GM10266 (cell line): ENCODE measurements around the gene MAT1A.

Experiments used
- DNase-seq: peaks from one replicate; pipeline ENCODE4 v3.0.0; 2012; ENCODE audit errors: extremely low spot score
- TF ChIP-seq, protein P1 (sequence below): IDR thresholded peaks from 2 replicates; pipeline ENCODE4 v1.5.1; 2012; ENCODE audit warnings: mild to moderate bottlenecking, low read depth; ENCODE audit not compliant: control insufficient read depth, insufficient read depth; ENCODE audit errors: missing control alignments

Gene MAT1A

DNA sequence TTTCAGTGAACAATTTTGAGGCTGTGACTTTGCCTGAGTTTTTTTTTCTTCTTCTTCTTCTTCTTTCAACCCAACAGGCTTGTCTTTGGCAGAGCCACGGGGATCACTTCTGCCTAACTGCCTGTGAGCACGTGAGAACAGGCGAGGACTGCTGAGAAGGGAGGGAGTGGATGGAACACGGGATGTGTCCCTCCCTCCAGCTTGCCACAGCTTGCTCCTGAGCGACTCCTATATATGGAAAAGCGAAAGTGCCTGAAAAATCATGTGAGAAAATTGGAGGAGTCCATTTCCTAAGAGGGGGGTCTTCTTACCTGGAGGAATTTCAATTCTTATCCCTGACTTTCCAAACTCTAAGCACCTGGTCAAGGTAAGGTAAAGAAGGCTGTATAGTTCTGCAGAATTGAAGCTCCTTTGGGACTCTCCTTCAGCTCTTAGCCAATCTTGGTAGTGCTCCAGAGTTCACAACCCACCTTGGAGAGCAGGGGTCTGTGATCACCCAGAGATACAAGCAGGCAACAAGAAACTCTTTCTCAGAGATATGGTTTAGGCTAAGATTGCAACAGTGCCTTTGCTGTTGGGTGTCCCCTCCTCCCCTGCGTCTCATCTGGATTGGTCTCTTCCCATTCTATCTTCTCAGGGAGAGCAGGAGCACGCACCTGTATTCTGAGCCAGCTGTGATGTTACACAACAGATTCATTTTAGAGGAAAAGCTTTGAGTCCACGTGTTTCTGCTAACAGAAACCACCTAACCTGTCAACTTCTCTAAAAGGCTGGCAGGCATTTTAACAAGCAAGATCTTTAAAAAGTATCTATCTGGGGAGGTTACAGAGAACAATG lies at the start of gene MAT1A:
TSS of gene MAT1A (minus strand) at position 208 of the 837 bp plus-strand sequence. CDS start 235 bp downstream, outside the sequence.
- DNase-seq = no peak
- TF ChIP-seq, protein P1, sequence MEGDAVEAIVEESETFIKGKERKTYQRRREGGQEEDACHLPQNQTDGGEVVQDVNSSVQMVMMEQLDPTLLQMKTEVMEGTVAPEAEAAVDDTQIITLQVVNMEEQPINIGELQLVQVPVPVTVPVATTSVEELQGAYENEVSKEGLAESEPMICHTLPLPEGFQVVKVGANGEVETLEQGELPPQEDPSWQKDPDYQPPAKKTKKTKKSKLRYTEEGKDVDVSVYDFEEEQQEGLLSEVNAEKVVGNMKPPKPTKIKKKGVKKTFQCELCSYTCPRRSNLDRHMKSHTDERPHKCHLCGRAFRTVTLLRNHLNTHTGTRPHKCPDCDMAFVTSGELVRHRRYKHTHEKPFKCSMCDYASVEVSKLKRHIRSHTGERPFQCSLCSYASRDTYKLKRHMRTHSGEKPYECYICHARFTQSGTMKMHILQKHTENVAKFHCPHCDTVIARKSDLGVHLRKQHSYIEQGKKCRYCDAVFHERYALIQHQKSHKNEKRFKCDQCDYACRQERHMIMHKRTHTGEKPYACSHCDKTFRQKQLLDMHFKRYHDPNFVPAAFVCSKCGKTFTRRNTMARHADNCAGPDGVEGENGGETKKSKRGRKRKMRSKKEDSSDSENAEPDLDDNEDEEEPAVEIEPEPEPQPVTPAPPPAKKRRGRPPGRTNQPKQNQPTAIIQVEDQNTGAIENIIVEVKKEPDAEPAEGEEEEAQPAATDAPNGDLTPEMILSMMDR = no peak

DNA sequence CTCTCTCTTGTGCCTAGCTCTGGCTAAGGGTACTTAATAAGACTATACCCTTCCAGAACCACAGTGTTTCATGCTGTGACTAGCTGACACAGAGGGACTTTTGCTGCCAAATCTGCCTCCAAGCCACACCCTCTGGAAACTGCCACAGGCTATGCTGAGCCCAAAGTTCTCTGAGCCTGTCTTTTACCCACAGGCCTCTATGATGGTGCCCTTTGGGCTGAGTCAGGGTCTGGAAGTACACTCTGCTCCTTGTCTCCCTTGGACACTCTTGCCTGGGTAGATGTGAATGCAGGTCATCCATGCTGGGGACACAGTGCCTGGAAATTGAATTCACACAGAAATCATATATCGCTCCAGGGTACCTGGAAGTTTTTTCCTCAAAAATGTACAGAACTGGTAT lies 44.5 kb upstream of the MAT1A start:
- TF ChIP-seq, protein P1 = no peak
- no peak for DNase-seq

DNA sequence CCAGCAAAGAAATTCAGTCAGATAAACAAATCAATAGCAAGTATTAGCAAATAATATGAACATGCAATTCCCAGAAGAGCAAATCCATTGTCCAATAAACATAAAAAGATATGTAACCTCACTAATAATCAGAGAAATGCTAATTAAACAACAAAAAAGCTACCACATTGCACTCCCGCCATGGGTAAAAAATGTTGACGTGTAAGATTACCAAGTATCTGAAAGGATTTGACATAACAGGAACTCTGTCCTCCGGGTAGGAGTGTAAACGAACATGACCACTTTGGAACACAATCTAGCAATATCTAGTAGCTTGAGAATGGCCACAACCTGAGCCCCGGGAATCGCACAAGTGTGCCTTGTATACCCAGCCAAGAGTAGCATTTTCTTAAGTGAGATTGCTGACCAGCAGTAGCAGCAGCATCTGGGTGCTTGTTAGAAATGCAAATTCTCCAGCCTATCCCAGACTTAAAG lies 35.5 kb upstream of the MAT1A start:
- TF ChIP-seq, protein P1 = no peak

DNA sequence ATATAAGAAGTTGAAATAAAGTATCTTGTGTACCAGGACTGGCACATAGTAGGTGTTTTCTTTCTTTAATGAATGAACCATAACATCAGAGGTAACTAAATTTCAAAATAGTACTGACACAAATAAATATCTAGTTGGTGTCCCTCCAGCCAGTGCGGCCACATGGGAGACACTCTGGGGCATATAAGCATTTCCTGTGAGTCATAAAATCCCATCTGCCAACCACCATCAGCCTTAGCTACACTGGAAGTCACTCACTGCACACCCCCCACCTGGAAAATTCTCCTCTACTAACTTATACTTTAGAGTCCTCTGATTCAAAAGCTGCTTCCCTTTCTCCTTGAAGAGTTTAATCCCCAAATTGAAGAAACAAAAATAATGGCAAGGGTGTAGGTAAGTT lies 34.6 kb upstream of the MAT1A start:
- TF ChIP-seq, protein P1 = no peak
- no peak for DNase-seq

More for the DNA sequence above, 35.5 kb upstream of the MAT1A start:
- DNase-seq = no peak

DNA sequence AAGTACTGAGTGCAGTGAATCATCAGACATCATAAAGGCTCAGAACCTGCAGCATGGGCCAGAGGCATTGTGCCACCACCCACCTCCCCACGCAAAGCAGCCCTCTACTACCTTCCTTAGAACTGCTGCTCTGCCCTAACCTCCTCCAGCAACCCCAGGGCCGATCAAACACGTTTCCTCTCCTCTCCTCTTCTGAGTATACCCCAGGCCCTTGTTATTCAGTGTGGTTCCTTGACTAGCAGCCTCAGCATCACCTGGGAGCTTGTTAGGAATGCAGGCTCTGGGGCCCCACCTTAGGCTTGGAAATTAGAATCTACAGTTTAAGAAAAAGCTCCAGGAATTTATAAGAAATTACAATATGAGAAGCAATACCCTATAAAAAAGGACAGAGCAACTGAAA lies 33.9 kb upstream of the MAT1A start:
- DNase-seq = no peak
- TF ChIP-seq, protein P1 = no peak

DNA sequence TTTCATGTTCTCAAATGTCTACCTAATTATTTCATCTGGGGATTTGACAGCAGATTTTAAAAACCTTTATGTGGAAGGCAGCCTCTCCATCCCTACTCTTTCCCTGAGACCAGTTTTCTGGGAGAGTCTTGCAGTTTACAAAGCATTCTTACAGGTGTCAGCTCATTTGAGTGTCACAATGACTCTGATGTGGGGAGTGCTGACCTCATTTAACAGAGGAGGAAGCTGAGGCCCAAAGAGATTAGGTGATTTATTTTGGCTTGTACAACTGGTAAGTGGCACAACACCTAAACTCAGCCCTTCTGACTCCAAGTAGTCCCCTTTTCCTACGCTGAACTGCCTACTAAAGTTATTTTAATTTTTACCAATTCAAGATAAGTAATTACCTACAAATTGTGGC lies 33.3 kb upstream of the MAT1A start:
- TF ChIP-seq, protein P1 = no peak
- no peak for DNase-seq

DNA sequence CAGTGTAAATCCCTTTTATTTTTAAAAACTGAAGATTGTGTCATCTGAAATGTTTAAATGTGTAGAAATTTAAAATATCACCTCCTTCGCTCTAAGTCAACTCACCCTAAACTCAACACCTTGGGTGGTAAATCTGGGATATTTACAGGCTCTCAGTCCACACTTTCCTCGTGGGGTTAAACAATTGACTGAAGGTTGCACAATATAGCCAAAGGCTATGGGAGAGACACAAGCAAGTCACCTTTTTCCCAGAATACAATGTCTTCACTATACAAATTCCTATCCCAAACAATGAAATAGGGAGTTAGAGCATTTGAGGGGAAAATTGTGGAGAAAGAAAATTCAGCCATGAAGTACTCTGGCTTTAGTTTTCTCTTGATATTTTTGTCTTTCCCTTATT lies 32.7 kb upstream of the MAT1A start:
- no peak for DNase-seq
- TF ChIP-seq, protein P1 = no peak
